22Rv1 (cell line): ENCODE measurements around the gene STUB1.

Experiments
- ZFX ChIP-seq: fragments of 450-650 bp; IDR thresholded peaks from 2 replicates; pipeline ENCODE4 v1.6.1; 2017; ENCODE audit warnings: antibody characterized with exemption, borderline replicate concordance
- TF ChIP-seq, protein P1 (sequence below): fragments of 450-650 bp; IDR thresholded peaks from 2 replicates; pipeline ENCODE4 v1.5.1; 2017; ENCODE audit warnings: mild to moderate bottlenecking

GRCh38 chr16:678209-678857, 1.9 kb upstream of the STUB1 start:
- TF ChIP-seq, protein P1, sequence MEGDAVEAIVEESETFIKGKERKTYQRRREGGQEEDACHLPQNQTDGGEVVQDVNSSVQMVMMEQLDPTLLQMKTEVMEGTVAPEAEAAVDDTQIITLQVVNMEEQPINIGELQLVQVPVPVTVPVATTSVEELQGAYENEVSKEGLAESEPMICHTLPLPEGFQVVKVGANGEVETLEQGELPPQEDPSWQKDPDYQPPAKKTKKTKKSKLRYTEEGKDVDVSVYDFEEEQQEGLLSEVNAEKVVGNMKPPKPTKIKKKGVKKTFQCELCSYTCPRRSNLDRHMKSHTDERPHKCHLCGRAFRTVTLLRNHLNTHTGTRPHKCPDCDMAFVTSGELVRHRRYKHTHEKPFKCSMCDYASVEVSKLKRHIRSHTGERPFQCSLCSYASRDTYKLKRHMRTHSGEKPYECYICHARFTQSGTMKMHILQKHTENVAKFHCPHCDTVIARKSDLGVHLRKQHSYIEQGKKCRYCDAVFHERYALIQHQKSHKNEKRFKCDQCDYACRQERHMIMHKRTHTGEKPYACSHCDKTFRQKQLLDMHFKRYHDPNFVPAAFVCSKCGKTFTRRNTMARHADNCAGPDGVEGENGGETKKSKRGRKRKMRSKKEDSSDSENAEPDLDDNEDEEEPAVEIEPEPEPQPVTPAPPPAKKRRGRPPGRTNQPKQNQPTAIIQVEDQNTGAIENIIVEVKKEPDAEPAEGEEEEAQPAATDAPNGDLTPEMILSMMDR: no peak
- TF ChIP-seq ZFX: no peak
